Activated effector memory CD4-positive, alpha-beta T cell treated with anti-CD3 and anti-CD28 coated beads, Interleukin-2, amount 50 U/mL, for 16 hours (primary cell): Measurements from ENCODE around the gene C16orf54.
"Not testable (repeated sequence)": the region's sequence is repeated elsewhere in the genome, so short reads cannot be mapped to it uniquely, and the experiment has no call there.

Source experiments
- DNase-seq: peaks from one replicate; pipeline ENCODE4 v3.0.0-alpha.2; 2020

The C16orf54 gene

DNA sequence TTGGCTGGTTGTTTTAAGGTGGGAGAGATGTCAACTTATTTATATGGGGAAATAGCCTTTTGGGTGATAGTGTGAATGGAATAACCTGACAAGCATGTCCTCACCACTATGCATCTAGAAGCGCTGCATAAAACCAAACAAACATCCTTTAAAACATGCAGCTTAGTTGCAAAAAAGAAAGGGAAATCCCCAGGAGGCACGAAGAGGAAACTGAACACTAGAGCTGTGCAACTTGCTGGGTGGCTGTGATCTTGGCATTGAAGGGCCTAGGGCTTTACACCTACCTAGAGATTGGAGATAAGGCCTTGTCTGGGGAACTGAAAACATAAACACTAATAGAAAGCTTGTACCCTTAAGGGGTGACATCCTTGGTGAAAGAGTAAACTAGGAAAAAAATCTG is 7.3 kb downstream of the C16orf54 start:
- peak; percentile 79 for DNase-seq

GRCh38 chr16:29737713-29738112 is 8.1 kb downstream of the C16orf54 start:
- no peak for DNase-seq

DNA sequence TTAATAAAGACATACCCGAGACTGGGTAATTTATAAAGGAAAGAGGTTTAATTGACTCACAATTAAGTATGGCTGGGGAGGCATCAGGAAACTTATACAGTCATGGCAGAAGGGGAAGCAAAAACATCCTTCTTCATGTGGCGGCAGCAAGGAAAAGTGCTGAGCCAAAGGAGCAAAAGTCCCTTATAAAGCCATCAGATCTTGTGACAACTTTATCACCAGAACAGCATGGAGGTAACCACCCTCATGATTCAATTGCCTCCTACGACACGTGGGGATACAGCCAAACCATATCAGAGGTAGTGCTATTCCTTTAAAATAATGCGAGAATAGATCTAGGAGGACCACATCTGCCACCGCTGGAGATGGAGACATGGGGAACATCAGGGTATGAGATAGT is 9.0 kb downstream of the C16orf54 start:
- no peak for DNase-seq

DNA sequence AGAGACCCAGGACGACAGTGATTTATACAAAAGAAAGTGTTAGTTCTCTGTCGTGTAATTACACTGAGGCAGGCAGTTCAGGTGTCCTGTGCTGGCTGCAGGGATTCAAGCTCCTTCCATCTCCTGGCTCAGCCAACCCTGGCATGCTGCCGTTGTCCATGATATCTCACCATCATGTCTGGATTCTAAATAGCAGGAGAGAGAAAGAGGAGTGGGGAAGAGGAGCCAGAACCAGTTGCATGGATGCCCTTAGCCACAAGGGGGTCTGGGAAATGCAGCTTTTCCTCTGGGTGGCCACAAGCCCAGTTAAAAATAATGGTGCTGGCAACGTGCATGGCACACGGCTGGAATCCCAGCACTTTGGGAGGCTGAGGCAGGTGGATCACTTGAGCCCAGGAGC is 9.7 kb downstream of the C16orf54 start:
- no peak for DNase-seq

DNA sequence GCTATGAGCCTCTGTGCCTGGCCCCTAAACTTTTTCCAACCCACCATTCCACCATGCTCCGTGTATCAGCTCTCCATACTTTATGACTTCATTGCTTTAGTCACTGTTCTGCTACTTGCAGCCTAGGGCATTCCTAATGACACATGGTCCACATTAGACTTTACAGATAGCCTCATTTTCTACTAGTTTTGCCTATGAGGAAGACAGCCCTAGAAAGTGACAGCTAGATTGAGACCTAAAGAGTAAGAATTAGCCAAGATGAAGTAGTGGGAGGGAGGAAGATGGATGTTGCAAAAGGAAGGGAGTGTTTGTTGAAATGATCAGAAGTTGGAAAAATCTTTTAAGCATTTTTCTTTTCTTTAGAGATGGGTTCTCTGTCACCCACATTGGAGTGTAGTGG is 11.0 kb downstream of the C16orf54 start:
- no peak for DNase-seq

DNA sequence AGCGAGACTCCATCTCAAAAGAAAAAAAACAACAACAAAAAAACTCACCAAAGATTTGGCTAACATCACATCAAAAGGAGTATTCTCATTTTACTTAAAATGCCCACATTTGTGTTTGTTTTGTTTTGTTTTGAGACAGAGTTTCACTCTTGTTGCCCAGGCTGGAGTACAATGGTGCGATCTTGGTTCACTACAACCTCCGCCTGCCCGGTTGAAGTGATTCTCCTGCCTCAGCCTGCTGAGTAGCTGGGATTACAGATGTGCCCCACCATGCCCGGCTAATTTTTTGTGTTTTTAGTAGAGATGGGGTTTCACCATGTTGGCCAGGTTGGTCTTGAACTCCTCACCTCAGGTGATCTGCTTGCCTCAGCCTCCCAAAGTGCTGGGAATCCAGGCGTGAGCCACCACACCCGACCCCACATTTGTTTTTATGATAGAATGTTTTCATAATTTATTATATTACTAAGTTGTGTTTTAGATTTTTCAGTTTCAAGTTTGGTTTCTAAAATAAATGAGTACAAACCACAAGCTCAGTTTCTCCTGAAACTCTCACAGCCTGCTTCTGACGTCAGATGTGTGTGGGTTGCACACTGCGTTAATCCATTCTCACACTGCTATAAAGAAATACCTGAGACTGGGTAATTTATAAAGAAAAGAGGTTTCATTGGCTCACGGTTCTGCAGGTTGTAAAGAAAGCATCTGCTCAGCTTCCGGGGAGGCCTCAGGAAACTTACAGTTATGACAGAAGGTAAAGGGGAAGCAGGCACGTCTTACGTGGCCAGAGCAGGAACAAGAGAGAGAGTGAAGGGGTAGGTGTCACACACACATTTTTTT is 13.8 kb downstream of the C16orf54 start:
- peak; percentile 88 for DNase-seq

DNA sequence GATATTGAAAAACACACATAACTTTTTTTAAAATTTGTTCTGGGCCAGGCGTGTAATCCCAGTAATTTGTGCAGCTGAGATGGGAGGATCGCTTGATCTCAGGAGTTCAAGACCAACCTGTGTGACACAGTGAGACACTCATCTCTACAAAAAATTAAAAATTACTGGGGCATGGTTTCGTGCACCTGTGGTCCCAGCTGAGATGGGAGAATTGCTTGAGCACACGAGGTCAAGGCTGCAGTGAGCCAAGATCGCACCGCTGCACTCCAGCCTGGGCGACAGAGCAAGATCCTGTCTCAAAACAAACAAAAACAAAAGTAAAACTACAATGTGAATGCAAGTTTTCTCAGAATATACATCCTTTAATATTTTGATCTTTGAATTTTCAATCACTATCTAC is 15.1 kb downstream of the C16orf54 start:
- DNase-seq, result no peak

DNA sequence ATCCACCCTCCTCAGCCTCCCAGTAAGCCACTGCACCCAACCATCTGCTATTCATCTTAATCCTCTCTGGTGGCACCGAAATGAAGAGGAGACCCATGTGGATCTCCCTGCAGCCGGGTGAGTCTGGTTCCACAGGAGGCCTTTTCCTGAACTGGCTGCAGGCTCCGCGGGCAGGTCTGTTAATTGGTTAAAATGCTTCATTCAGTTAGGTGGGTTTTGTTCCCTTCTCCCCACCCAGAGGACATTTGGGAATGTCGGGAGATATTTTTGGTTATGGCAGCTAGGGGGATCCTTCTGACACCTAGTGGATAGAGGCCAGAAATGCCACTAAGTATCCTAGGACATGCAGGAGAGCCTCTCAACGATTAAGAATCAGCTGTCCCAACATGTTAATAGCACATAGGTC is 16.7 kb downstream of the C16orf54 start:
- no peak for DNase-seq

- DNase-seq, result peak; percentile 25
Measured at GRCh38 chr16:29727452-29727851, 18.3 kb downstream of the C16orf54 start.

DNA sequence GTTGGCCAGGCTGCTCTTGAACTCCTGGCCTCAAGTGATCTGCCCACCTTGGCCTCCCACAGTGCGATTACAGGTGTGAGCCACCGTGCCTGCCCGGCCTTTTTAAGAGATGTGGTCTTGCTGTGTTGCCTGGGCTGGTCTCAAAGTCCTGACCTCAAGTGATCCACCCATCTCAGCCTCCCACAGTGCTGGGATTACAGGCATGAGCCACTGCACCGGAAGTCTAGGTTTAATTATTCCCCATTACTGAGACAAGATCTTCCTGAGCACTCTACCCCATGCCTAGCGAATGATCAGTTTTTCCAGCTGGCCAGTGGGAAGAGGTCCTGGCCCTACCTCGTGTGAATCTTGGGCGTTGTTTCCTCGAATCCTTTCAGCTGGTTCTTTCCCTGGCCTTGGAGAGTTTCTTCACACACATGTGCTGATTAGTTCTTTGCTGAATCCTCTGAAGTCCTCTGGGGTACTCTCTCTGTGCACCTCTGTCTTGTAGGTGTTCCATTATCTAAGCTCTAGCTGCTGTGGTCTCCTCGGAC is 18.9 kb downstream of the C16orf54 start:
- DNase-seq, result no peak

- DNase-seq, result peak; percentile 71
Measured at GRCh38 chr16:29721167-29721879, 24.5 kb downstream of the C16orf54 start.

DNA sequence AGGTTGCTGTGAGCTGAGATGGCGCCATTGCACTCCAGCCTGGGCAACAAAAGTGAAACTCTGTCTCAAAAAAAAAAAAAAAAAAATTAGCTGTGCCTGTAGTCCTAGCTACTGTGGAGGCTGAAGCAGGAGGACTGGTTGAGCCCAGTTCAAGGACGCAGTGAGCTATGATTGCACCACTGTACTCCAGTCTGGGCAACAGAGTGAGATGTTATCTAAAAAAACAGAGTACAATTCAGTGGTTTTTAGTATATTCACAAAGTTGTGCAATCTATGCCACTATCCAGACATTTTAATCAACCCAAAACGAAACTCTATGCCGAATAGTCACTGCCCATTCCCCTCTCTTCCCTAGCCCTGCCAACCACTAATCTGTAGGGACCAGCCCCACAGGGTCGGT is 25.1 kb downstream of the C16orf54 start:
- DNase-seq, result peak; percentile 6

GRCh38 chr16:29719063-29719462 is 26.7 kb downstream of the C16orf54 start:
- DNase-seq, result peak; percentile 43

GRCh38 chr16:29717113-29717512 is 28.7 kb downstream of the C16orf54 start:
- DNase-seq, result peak; percentile 51

DNA sequence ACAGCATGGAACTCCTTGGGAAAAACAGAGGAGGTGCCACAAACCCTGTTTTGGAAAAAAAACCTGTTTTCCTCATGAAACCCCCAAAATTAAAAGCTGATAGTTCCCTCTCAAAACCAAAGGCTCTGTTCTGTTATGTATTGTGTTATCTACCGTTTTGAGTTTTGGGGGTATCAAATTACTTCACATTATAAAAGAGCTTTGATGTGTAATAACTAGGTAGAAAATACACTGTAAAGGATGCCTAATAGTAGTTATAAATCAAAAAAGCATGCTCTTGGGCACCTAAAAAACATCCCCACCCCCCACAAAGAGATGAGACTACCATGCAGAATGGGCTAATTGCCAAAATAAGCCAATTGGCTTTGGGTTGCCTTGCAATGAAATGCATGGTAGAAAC is 30.8 kb downstream of the C16orf54 start:
- no peak for DNase-seq

DNA sequence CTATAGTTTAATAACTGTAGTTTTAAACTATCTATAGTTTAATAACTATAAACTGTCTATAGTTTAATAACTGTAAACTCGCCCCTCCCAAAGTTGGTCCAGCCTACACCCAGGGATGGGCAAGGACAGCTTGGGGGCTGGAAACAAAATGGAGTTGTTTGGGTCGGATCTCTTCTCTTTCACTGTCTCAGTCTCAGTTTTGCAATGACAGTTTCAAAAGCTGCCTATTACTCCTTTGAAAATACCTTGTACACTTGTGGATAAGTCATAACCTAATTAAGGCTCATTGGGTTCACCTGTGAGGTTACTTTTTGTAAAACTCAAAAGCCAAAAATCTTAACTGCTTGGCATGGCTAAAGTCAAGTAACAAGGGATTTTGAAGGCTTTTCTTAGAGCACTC is 31.4 kb downstream of the C16orf54 start:
- DNase-seq, result peak; percentile 12

GRCh38 chr16:29712809-29713208 is 33.0 kb downstream of the C16orf54 start:
- DNase-seq, result no peak

DNA sequence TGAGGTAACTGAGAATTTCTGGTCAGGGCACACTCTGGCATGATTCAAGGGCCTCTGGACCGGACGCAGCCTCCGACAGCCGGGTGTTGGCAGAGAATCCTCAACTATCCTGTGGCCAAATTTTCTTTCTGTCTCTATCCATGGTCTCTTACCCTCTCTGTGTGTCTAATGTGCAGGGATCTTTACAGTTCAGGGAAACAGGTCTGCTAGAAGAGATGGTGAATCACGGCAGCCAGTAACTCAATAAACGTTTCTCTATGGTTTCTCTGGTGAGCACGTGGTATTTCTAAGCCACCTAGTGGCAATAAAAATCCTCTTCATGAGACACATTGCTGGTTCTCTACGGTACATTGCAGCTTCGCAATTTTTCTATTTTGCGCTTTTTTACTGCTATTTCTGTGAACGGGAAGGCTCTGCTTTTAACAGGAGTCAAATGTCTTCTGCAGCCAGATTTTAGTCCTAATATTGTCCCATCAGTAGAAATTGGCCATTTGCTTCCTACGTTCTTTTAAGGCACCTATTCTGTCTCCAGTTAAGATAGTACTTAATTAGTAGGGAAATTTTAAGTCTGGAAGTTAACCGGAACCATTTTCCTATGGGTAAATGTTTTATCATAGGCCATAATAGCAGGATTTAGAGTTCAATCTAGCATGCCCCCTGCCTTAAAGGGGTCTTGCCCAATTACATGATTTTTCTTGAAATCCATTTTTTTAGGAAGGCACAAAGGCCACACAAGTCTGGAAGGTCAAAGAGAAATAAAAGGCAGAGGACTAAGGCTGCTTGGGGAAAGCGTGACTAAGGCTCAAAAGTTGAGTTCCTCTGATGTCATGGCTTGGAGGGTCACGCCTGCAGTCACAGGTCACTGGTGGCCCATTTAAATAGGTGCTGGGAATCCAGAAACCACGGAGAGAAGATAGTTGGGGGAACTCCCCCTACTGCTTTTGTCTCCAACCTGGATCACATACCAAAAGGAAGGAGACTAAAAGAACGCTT is 35.3 kb downstream of the C16orf54 start:
- DNase-seq, result peak; percentile 65

DNA sequence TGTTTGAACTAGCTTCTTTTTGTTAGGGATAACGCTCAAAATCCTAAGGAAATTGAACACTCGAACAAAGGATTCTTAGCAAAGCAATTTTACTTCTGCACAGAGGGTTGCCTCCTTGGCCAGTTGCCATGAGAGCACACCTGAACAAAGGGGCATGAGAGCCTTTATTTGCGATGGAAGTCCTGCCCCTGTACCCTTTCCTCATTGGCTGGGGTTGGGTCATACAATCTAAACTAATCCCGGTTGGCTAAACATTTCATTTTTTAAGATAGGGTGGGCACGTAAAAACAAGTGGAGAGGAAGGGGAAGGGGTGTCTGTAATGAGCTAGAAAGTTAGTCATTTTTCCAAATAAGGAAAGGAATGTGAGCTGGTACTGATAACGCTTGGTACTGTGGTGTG is 36.1 kb downstream of the C16orf54 start:
- DNase-seq, result not testable (repeated sequence)

DNA sequence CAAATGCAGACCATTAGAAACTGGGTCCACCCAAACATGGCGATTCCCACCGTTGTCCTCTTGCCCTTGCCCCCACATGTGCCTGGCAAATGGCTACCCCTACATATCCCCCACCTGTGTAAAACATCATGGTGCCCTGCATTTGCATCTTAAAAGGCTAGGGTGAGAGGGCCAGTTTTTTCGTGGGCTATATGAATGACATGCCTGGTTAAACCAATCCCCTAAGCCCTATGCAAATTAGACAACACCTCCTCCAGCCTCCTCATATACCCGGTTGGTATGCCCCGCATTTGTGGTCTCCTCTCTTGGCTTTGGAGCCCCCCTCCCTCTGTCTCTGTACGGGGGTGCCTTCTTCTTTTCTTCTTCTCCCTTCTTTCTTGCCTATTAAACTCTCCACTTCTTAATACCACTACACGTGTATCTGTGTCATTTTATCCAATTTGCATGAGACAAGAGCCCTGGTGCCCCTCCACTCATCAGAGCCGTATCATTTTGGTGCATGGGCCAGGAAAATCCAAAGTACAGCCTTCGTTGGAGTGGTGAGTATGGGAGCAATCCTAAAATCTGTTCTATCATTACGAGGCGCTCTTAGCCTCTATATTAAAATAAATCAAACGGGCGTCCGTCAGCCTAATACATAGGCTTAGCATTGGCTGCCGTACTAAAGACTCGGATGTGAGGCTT is 36.7 kb downstream of the C16orf54 start:
- DNase-seq, result no peak

DNA sequence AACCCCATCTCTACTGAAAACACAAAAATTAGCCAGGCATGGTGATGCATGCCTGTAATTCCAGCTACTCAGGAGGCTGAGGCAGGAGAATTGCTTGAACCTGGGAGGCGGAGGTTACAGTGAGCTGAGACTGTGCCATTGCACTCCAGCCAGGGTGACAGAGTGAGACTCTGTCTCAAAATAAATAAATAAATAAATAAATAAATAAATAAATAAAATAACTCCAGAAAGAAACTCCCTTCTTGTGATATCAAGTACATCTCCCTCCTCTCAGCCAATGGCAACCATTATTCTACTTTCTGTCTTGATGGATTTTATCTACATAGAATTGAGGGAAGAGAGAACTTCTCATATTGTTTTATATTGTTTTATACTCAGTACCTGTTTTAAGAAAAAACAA is 38.6 kb downstream of the C16orf54 start:
- DNase-seq, result not testable (repeated sequence)

DNA sequence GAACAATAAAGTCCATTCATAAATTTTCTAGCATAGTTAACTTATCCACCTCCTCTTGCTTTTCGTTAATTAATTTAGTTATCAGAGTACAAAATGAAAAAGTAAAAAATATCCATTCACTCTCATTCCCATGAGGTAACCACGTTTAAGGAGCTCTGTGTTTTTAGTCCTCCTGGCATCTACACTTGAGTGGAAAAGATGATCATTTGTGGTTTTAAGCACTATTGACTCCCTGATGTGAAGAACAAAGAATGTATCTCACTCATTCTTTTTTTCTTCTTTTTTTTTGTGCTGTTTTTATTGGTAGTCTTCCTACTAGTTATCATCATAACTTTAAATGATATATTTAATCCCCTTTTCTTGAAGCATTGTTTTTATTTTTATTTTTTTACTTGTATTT is 40.8 kb downstream of the C16orf54 start:
- no peak for DNase-seq
